ENCODE measurements around the gene MIDN.

The MIDN gene

GRCh38 chr19:1233115-1233667, 15.2 kb upstream of the MIDN start:
- no peak for DNase-seq

- DNase-seq, result no peak
Observed at GRCh38 chr19:1234051-1234954, 14.1 kb upstream of the MIDN start.

- no peak for DNase-seq
Observed at GRCh38 chr19:1234955-1235380, 13.4 kb upstream of the MIDN start.

- DNase-seq, result peak; percentile 90
Observed at GRCh38 chr19:1235625-1236538, 12.5 kb upstream of the MIDN start.

- DNase-seq, result no peak
Observed at GRCh38 chr19:1236576-1236975, 11.8 kb upstream of the MIDN start.

GRCh38 chr19:1237027-1237659, 11.2 kb upstream of the MIDN start:
- no peak for DNase-seq

- DNase-seq, result peak; percentile 82
Observed at GRCh38 chr19:1237754-1238368, 10.5 kb upstream of the MIDN start, which contains the start of gene CBARP. Gene CBARP (minus strand): TSS chr19:1238005. CDS start chr19:1236100, 1,905 bp downstream.

GRCh38 chr19:1238369-1239303, 9.7 kb upstream of the MIDN start:
- no peak for DNase-seq

GRCh38 chr19:1239420-1239795, 9.0 kb upstream of the MIDN start:
- DNase-seq, result no peak

GRCh38 chr19:1239796-1240737, 8.3 kb upstream of the MIDN start:
- DNase-seq, result peak; percentile 100

- no peak for DNase-seq
Observed at GRCh38 chr19:1240925-1241324, 7.5 kb upstream of the MIDN start.

- peak; percentile 99 for DNase-seq
Observed at GRCh38 chr19:1241417-1242095, 6.8 kb upstream of the MIDN start, which contains the start of gene ATP5F1D. Gene ATP5F1D (plus strand): TSS chr19:1241751. CDS start chr19:1241851, 100 bp downstream.

GRCh38 chr19:1243768-1244692, 4.4 kb upstream of the MIDN start:
- peak; percentile 99 for DNase-seq

- DNase-seq, result no peak
Observed at GRCh38 chr19:1244693-1245451, 3.5 kb upstream of the MIDN start.

GRCh38 chr19:1245494-1246264, 2.7 kb upstream of the MIDN start:
- no peak for DNase-seq

Measured in 8988T (cell line).